ENCODE measurements around the gene NPHS1. TPM values are rescaled to one million over a fixed set of nuclear protein-coding genes. Genes with fewer than 3 reads are reported as not detected.
"Not testable (repeated sequence)": the region's sequence is repeated elsewhere in the genome, so short reads cannot be mapped to it uniquely, and the experiment has no call there.

The NPHS1 gene
- total and polyA plus RNA-seq, 2 donors (not counting 1 experiment from before 2014, with no cell fraction given): not detected

DNA sequence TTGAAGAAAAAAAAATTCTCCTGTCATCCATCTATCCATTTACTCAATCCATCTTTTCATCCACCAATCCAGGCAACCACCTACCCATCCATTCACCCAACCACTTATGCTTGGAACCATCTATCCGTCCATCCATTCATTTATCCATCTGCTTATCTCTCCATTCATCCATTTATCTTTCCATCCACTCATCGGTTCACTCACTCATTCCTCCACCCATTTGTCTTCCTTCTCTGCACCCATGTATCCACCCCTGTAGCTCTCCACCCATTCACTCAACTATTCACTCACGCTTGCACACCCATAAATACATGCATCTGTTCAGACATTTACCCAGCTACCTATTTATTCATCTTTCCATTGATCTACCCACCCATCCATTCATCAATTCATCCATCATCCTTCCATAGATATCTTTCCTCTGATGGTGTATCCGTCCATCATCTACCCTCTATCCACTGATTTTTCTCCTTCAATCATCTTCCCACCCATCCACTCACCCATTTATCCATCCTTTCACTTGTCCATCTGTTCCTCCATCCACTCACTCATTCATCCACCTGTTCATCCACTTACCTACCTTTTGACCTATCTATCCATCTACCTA, 9.5 kb downstream of the NPHS1 start:
- no peak overlapping the region for H3K4me3 ChIP-seq (replicated peaks in 1 of 4; ENCODE audit: control extremely low read depth in 1 of 4, insufficient read depth in 1 of 4, low read depth in 3 of 4, low read length in 4 of 4)

DNA sequence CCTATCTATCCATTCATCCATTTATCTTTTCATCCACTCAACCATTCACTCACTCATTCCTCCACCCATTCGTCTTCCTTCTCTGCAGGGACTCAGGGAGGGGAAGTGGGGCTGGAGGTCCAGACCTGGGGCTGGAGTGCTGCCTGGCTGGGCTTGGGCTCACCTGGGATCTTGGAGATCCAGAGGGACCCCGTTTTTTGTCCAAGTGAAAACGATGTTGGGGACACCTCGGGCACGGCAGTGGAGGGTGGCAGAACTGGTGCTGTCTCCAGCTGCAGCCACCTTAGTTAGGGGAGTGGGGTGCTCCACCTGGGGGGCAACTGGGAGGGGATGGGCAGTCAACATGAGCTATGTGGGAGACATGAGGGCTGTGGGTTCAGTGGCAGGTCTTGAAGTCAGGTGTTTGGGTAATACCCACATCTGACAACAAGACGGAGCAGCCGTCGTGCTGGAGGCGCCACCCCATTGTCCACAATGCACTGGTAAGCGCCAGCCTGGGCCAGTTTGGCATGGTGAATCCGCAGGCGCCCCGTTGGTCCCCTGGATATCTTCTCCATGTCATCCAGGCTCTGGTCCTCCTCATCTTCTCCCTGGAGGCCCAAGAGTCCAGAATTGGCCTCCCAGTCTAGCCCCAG, 10.2 kb downstream of the NPHS1 start:
- Histone ChIP-seq H3K4me2 (ENCODE audit: extremely low read depth, insufficient read depth, low read length) (no peak overlapping the region), H3K27me3 (ENCODE audit: control insufficient read depth, insufficient read depth, low read length) (peaks cover 29% of the 10 kb centered on the region), H3K27ac (ENCODE audit: insufficient read depth, low read length) (no peak overlapping the region), H3K9me3 (ENCODE audit: control insufficient read depth, insufficient read depth, low read depth, low read length) (no peaks in the 10 kb centered on the region), H3K9ac (ENCODE audit: insufficient read depth, low read length) (no peak overlapping the region), H3K4me1 (ENCODE audit: control insufficient read depth, extremely low read depth, insufficient read depth, low read length) (no peaks in the 10 kb centered on the region), H3K36me3 (ENCODE audit: control insufficient read depth, insufficient read depth, low read length) (no peaks in the 10 kb centered on the region), H3K79me2 (ENCODE audit: control insufficient read depth, insufficient read depth, low read length) (no peaks in the 10 kb centered on the region), H2AFZ (ENCODE audit: low read length) (no peak overlapping the region), H3K4me3 (replicated peaks in 1 of 4; ENCODE audit: control extremely low read depth in 1 of 4, insufficient read depth in 1 of 4, low read depth in 3 of 4, low read length in 4 of 4) (no peak overlapping the region), H4K20me1 (ENCODE audit: control insufficient read depth, extremely low read depth, insufficient read depth, low read length) (no peaks in the 10 kb centered on the region)
- no peak for TF ChIP-seq EZH2 (IDR thresholded peaks at IDR 0.05; ENCODE audit: low read length, missing control alignments)
- TF ChIP-seq, protein P1, sequence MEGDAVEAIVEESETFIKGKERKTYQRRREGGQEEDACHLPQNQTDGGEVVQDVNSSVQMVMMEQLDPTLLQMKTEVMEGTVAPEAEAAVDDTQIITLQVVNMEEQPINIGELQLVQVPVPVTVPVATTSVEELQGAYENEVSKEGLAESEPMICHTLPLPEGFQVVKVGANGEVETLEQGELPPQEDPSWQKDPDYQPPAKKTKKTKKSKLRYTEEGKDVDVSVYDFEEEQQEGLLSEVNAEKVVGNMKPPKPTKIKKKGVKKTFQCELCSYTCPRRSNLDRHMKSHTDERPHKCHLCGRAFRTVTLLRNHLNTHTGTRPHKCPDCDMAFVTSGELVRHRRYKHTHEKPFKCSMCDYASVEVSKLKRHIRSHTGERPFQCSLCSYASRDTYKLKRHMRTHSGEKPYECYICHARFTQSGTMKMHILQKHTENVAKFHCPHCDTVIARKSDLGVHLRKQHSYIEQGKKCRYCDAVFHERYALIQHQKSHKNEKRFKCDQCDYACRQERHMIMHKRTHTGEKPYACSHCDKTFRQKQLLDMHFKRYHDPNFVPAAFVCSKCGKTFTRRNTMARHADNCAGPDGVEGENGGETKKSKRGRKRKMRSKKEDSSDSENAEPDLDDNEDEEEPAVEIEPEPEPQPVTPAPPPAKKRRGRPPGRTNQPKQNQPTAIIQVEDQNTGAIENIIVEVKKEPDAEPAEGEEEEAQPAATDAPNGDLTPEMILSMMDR (conservative IDR thresholded peaks at IDR 0.05 in 1 of 2, IDR thresholded peaks at IDR 0.05 in 1 of 2; ENCODE audit: low read depth in 1 of 2, low read length in 2 of 2): no peak
- DNase-seq (ENCODE audit: low read depth in 2 of 2): no peak

More for the DNA sequence above, 9.5 kb downstream of the NPHS1 start:
- peaks cover 29% of the 10 kb centered on the region for H3K27me3 ChIP-seq (ENCODE audit: control insufficient read depth, insufficient read depth, low read length)
- H2AFZ ChIP-seq (ENCODE audit: low read length): no peak overlapping the region
- H4K20me1 ChIP-seq (ENCODE audit: control insufficient read depth, extremely low read depth, insufficient read depth, low read length): no peaks in the 10 kb centered on the region
- no peak for TF ChIP-seq EZH2 (IDR thresholded peaks at IDR 0.05; ENCODE audit: low read length, missing control alignments)
- TF ChIP-seq, protein P1 (conservative IDR thresholded peaks at IDR 0.05 in 1 of 2, IDR thresholded peaks at IDR 0.05 in 1 of 2; ENCODE audit: low read depth in 1 of 2, low read length in 2 of 2): no peak
- no peaks in the 10 kb centered on the region for H3K79me2 ChIP-seq (ENCODE audit: control insufficient read depth, insufficient read depth, low read length)
- no peaks in the 10 kb centered on the region for H3K9me3 ChIP-seq (ENCODE audit: control insufficient read depth, insufficient read depth, low read depth, low read length)
- H3K4me1 ChIP-seq (ENCODE audit: control insufficient read depth, extremely low read depth, insufficient read depth, low read length): no peaks in the 10 kb centered on the region
- H3K27ac ChIP-seq (ENCODE audit: insufficient read depth, low read length): no peak overlapping the region
- DNase-seq (ENCODE audit: low read depth in 2 of 2): no peak
- H3K36me3 ChIP-seq (ENCODE audit: control insufficient read depth, insufficient read depth, low read length): no peaks in the 10 kb centered on the region
- no peak overlapping the region for H3K4me2 ChIP-seq (ENCODE audit: extremely low read depth, insufficient read depth, low read length)
- H3K9ac ChIP-seq (ENCODE audit: insufficient read depth, low read length): no peak overlapping the region

DNA sequence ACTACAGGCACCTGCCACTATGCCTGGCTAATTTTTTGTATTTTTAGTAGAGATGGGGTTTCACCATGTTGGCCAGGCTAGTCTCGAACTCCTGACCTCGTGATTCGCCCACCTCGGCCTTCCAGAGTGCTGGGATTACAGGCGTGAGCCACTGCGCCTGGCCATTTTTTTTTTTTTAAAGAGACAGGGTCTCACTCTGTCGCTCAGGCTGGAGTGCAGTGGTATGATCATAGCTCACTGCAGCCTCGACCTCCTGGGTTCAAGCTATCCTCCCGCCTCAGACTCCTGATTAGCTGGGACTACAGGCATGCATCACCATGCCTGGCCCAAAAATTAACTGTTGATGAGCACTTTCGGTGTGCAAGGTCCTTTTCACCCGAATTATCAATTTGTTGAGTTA, 16.2 kb downstream of the NPHS1 start:
- H3K9me3 ChIP-seq (ENCODE audit: control insufficient read depth, insufficient read depth, low read depth, low read length); H2AFZ ChIP-seq (ENCODE audit: low read length); DNase-seq (ENCODE audit: low read depth in 2 of 2); H3K27me3 ChIP-seq (ENCODE audit: control insufficient read depth, insufficient read depth, low read length); H3K27ac ChIP-seq (ENCODE audit: insufficient read depth, low read length); H3K9ac ChIP-seq (ENCODE audit: insufficient read depth, low read length); H3K4me2 ChIP-seq (ENCODE audit: extremely low read depth, insufficient read depth, low read length); H3K36me3 ChIP-seq (ENCODE audit: control insufficient read depth, insufficient read depth, low read length); H4K20me1 ChIP-seq (ENCODE audit: control insufficient read depth, extremely low read depth, insufficient read depth, low read length); H3K4me1 ChIP-seq (ENCODE audit: control insufficient read depth, extremely low read depth, insufficient read depth, low read length); H3K4me3 ChIP-seq (replicated peaks in 1 of 4; ENCODE audit: control extremely low read depth in 1 of 4, insufficient read depth in 1 of 4, low read depth in 3 of 4, low read length in 4 of 4); H3K79me2 ChIP-seq (ENCODE audit: control insufficient read depth, insufficient read depth, low read length): not testable (repeated sequence)
